Activated naive CD4-positive, alpha-beta T cell treated with anti-CD3 and anti-CD28 coated beads, Interleukin-2, amount 50 U/mL, for 72 hours (primary cell): Measurements from ENCODE around the gene SMPD3. TPM values are rescaled to one million over a fixed set of nuclear protein-coding genes. Genes with fewer than 3 reads are reported as not detected.

Source experiments
- ATAC-seq, 2 donors: fragments of 150-1000 bp; cut with Tn5 transposase; 2 replicates each; pipeline ENCODE4 v1.10.0; 2021; ENCODE audit warnings: mild to moderate bottlenecking in 2 of 2, moderate library complexity in 2 of 2
- DNase-seq, 2 donors: peaks; one replicate each; pipeline ENCODE4 v3.0.0; 2021 to 2022; ENCODE audit warnings: low spot score in 2 of 2
- H3K27ac Mint-ChIP-seq, 2 donors: one replicate each; pipeline ENCODE4 v1.8.0; 2022; ENCODE audit warnings: mild to moderate bottlenecking in 2 of 2, mixed read lengths in 2 of 2
- H3K36me3 Mint-ChIP-seq, 2 donors: one replicate each; pipeline ENCODE4 v1.8.0; 2022; ENCODE audit warnings: mixed read lengths in 2 of 2
- H3K9me3 Mint-ChIP-seq, 2 donors: one replicate each; pipeline ENCODE4 v1.8.0; 2022; ENCODE audit warnings: mixed read lengths in 2 of 2
- total RNA-seq, 2 donors: library from RNA; stranded (reverse); gene quantifications; one replicate each; pipeline ENCODE4 v1.2.3, GENCODE V29; 2022

Gene SMPD3
- total RNA-seq, 2 donors from 2014 or later, result 0.12 to 1.0 TPM

DNA sequence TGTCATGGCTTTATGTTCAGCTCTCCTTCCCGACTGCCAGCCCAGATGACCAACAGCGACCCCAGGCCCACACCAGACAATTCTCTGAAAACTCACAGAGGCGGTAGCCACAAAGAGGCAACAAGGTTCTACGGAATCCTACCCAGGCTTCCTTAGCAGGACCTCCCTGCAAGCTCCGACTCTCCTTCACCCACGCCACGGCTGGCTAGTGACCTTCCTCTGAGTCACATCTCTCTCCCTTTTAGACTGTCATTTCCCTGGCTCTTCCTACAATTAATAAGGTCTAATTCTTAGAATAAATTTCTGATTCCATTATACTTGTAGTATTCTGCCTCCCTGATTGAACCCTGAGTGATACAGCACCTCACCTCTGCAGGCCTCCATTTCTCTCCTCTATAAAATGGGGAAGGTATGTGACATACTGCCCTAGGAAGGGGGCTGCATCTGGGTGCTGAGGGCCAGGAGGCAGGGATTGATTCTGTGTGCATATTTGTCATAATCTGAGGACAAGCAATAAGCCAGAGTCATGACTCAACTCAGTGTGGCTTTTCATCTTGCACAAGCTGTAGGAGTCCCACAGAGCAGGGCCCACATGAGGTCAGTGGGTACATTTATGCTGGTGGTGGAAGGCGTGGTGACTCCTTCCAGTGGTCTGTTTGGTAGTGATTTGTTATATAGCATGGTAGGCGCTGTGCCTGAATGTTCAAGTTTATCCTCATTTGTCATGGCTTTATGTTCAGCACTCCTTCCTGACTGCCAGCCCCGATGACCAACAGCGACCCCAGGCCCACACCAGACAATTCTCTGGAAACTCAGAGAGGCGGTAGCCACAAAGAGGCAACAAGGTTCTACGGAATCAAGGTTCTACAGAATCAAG is 46.2 kb downstream of the SMPD3 start:
- Mint-ChIP-seq H3K36me3 (no peaks in the 10 kb centered on the region), H3K27ac (no peak overlapping the region), H3K9me3 (no peaks in the 10 kb centered on the region)
- DNase-seq, result no peak
- ATAC-seq, result peak; percentile 62 to 70

DNA sequence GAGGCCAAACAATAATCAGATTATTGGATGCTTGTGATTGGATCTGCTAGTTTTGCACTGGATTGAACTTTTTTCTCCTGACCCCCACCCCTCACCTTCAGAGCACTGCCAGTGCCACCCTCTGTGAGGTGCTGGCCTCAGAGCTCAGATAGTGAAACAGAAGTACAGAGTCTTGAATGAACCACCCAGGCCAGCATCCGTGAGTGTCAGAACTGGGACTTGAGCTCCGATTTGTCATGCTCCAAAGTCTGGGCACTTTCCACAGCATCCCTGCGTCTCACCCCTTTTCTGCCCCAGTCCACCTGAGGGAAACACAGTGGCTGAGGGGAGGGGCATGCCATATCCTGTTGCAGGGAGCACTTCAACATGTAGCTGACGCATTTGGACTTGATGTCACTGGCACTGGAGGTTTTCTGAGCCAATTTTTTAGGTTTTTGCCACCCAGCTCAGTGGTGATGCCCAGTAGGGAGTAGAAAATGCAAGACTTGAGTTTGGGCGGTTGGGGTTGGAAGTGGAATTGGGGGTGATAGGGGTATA is 47.3 kb downstream of the SMPD3 start:
- peak in 1 of 2 donors; percentile 53 for ATAC-seq
- Mint-ChIP-seq H3K27ac (peak overlapping the region; percentile 22 to 36), H3K9me3 (no peaks in the 10 kb centered on the region), H3K36me3 (no peaks in the 10 kb centered on the region)
- no peak for DNase-seq

DNA sequence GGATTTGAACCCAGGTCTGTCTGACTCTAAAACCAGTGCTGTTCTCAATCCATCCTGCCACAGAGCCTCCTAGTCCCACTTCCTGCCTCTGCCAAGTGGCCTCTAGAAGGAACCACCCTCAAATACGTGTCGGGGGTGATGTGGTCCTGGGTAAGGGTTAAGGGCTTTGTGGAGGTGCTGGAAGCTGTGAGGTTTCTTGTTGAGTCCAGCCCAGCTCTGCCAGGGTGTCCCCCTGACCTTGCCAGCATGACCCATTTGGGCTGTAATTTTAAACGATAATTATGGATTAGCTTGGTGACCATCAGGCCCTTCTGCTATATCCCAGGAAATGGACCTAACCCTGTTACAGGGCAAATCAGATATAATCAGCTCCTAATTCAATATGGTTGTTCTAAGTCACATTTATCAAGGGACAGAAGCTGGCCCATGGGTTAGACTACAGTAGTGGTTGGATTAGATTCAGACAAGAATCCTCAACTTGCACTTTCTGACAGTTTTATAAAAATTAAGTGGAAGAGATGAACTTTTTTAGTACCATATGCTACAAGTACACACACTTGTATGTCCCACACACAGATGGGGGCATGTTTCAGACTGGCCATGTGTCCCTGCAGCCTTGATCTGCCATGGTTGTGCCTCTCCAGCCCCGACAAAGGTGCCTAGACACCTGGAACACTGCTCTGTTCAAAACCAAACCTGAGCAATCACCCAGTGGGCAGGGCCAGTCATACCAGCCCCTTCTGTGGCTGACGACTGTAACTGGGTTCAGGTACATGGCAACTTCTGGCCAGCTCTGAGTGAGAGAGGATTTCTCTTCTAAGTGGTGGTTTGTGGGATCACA is 48.0 kb downstream of the SMPD3 start:
- peak overlapping the region in 1 of 2 donors; percentile 36 for H3K27ac Mint-ChIP-seq
- H3K9me3 Mint-ChIP-seq, result no peaks in the 10 kb centered on the region
- H3K36me3 Mint-ChIP-seq, result no peaks in the 10 kb centered on the region
- no peak for DNase-seq
- ATAC-seq, result peak; percentile 85 to 91

DNA sequence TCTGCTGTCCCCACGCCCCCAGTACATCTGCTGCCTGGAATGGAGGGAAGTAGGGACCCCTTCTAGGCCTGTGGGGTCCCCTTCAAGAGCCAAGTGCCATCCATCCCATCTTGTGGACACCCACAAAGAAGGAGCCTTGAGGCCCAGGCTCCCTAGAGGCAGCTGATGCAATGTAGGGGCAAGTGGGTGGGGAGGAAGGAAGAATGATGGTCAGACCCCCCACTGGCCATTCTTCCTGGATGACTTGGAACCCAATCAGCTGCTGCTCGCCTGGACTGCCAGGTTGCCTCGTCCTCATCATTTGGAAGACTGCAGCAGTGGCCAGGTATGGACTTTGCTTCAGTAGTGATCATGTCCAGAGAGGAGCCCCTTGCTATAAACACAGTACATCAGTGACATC is 48.9 kb downstream of the SMPD3 start:
- no peaks in the 10 kb centered on the region for H3K9me3 Mint-ChIP-seq
- ATAC-seq (no peak), DNase-seq (no peak)
- H3K36me3 Mint-ChIP-seq, result no peaks in the 10 kb centered on the region
- no peak overlapping the region for H3K27ac Mint-ChIP-seq

DNA sequence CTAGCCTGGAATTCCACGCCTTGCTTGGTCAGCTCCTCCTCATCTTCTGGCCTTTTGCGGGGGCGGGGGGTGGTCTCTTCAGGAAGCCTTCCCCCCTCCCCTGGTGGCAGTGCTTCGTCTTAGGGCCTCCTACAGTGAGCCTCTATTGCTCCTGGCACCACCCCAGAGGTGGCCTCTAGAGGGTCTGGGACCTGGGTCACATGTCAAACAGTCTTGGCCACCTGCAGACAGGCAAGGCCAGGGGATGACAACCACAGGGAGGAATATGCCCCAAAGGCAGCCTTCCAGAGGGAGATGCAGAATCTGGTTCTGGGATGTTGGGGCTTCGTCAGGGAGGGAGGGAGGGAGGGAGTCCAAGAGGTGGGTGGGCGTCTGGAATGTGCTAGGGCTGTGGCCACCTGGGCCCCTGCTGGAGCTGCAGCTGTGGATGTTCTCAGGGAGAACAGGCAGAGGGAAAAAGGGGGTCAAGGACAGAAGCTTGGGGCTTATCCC is 50.6 kb downstream of the SMPD3 start:
- Mint-ChIP-seq H3K27ac (no peak overlapping the region), H3K9me3 (no peaks in the 10 kb centered on the region), H3K36me3 (no peaks in the 10 kb centered on the region)
- ATAC-seq (no peak), DNase-seq (no peak)

DNA sequence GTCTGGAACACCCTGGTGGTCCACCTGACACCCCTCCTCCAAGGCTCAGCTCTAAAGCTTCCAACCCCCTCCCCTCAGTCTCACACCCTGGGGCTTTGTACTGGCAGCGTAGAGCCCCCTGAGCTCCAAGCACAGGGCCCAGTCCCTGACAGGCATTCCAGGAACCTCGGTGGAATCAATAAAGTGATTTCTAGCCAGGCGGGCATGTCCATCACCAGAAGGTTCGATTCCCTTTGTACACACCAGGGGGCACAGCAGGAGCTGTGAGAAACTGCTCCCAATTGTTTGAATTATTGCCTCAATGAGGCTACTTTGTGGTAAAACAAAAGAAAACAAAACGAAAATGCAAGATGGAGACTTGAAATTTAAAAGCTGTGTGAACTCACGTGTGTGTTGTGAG is 51.8 kb downstream of the SMPD3 start:
- H3K36me3 Mint-ChIP-seq, result no peaks in the 10 kb centered on the region
- DNase-seq (peak in 1 of 2 donors; percentile 38), ATAC-seq (peak in 1 of 2 donors; percentile 38)
- peak overlapping the region in 1 of 2 donors; percentile 2 for H3K27ac Mint-ChIP-seq
- no peaks in the 10 kb centered on the region for H3K9me3 Mint-ChIP-seq

DNA sequence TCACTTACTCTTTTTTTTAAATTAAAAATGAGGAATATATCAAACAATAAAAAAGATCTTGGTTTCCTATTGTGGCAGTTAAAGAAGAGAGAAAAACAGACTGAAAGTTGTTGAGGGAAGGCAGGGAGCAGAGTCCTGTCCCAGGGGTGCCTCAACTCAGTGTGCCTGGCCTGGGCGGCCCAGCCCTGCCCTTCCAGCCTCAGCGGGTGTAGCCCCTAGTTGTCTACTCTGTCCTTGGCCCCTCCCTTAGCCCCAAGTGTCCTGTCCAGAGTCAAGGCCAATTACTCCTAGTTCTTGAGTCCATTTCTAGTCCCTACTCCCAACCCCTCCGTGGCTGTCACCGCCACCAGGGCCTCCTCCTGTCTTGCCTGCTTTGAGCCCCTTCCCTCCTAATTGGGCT is 52.5 kb downstream of the SMPD3 start:
- Mint-ChIP-seq H3K9me3 (no peaks in the 10 kb centered on the region), H3K36me3 (no peaks in the 10 kb centered on the region), H3K27ac (peak overlapping the region in 1 of 2 donors; percentile 2)
- ATAC-seq (no peak), DNase-seq (no peak)

DNA sequence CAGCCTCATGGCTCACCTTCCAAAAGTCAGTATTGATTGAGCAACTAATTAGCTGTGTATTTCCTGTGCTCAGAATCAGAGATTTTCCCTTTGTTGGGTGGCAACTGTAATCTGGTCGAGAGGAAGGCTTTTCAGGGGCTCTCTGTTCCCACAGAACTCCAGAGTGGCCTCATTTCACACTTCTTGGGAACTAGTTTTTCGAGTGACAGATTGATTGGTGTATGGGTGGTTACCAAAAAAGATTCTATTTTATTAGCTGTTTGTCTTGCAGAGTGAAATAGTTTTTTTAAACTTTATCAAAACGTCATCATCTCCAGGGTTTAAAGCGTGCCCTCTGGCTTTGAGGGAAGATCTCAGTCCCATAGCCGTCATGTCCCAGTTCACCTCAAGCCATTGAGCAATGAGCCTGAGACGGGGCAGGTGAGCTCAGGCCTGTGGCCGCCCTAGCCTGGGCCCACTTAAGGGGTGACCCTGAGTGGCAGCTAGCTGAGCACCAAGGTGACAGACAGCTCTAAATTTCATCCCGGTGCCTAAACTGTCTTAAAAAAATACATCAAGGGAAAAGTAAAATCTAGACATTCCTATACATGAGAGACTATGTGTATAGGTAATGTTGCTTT is 53.0 kb downstream of the SMPD3 start:
- no peak for DNase-seq
- Mint-ChIP-seq H3K27ac (no peak overlapping the region), H3K9me3 (no peaks in the 10 kb centered on the region), H3K36me3 (no peaks in the 10 kb centered on the region)
- ATAC-seq, result no peak

DNA sequence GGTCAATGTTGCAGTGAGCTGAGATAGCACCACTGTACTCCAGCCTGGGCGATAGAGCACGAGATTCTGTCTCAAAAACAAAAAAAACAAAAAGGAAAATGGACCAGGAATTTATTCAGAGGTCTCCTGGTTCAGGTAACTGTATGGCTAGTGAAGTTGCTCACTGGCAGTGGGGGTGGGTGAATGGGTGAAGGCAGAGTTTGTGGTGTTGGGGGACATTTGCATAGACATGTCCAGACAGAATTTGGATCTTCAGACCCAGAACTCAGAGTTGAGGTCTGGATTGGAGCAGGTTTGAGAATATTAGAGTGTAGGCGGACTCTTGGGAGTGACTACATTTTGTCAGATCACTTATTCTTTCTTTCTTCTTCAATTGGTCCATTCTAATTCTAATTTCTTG is 55.0 kb downstream of the SMPD3 start:
- DNase-seq, result no peak
- no peaks in the 10 kb centered on the region for H3K9me3 Mint-ChIP-seq
- H3K36me3 Mint-ChIP-seq, result no peaks in the 10 kb centered on the region
- no peak for ATAC-seq
- no peak overlapping the region for H3K27ac Mint-ChIP-seq

DNA sequence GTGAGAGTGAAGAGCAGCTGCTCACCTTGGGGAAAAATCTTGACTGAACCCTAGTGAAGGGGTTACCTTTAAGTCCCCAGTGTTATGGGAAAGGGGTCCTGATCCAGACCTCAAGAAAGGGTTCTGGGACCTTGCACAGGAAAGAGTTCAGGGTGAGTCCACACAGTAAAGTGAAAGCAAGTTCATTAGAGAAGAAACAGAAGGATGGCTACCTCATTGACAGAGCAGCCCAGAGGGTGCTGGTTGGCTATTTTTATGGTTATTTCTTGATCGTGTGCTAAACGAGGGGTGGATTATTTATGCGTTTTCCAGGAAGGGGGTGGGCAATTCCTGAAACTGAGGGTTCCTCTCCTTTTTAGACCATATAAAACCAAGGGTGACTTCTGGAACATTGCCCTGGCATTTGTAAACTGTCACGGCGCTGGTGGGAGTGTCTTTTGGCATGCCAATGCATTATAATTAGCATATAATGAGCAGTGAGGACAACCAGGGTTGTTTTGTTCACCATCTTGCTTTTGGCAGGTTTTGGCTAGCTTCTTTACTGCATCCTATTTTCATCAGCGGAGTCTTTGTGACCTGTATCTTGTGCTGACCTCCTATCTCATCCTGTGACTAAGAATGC is 58.4 kb downstream of the SMPD3 start:
- ATAC-seq (no peak), DNase-seq (no peak)
- Mint-ChIP-seq H3K27ac (no peak overlapping the region), H3K36me3 (no peaks in the 10 kb centered on the region), H3K9me3 (no peaks in the 10 kb centered on the region)

DNA sequence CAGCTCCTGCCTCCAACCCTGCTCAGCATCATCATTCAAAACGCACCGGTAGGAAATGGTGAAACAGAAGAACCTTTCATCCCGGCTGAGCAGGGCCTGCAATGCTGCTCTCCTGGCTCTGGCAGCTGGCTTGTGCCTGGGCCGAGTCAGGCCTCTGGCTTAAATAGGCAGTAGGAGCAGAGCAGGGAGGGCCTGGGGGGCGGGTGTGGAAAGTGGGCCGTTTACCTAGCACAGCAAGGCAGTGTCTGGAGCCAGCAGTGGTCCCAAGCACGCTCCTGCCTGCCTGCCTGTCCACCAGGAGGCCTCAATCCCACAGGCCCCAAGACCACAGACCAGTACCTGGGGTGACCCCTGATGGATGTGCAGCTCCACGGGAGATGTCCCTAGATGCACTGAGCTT is 59.3 kb downstream of the SMPD3 start:
- Mint-ChIP-seq H3K9me3 (no peaks in the 10 kb centered on the region), H3K27ac (no peak overlapping the region), H3K36me3 (no peaks in the 10 kb centered on the region)
- no peak for ATAC-seq
- DNase-seq, result no peak

DNA sequence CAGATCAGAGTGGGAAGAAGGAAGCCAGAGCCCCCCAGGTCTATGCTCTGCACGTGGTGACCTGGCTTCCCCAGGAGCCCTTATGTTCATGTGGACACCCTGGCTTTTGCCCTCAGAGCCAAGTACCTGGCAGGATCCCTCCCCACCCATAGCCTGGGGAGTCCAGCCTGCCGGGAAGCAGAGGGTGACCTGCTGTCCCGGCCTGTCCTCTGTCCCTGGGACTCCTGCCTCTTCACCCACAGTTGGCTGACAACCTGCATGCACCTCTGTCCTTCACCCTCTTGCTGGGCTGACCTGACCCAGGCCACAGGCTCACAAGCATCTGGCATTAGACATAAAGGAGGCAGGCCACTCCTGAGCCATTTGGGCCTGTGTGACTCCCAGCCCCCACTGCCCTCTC is 60.2 kb downstream of the SMPD3 start:
- Mint-ChIP-seq H3K9me3 (no peaks in the 10 kb centered on the region), H3K27ac (no peak overlapping the region), H3K36me3 (no peaks in the 10 kb centered on the region)
- ATAC-seq, result no peak
- DNase-seq, result no peak

DNA sequence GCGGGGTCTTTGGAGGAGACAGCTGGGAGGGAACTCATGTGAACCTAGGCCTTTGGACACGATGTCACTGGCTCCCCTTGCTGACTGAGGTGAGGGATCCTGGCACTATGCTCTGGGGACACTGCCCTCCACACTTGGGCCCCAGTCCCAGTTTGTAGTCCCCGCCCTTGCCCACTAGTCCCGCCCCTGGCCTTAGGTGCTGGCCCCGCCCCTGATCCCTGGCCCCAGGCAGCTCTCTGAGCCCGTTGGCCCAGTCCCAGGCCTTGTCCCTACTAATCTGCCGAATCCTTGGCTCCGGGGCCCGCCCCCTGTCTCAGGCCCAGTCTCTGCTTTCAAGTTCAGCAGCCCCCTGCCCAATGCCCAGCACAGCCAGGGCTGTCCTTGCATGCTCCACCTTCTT is 61.0 kb downstream of the SMPD3 start:
- Mint-ChIP-seq H3K27ac (no peak overlapping the region), H3K36me3 (no peaks in the 10 kb centered on the region), H3K9me3 (no peaks in the 10 kb centered on the region)
- ATAC-seq (no peak), DNase-seq (no peak)

DNA sequence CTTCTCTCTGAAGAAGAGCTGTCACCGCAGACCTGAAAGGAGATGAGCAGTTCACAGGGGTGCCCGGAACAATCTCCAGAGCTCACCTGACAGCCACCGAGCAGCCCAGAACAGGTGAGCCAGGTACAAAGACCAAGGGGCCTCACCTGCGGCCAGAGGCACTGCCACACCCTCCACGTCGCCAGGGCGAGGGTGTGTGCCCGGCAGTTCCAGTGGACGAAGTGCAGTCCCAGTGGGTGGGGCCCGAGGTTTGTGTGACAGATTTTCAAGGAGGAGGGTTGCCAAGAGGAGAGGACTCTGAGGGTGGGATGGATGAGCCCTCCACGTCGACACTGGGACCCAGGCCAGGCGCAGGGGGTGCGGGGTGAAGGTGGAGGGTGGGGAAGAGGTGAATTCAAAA is 61.7 kb downstream of the SMPD3 start:
- no peaks in the 10 kb centered on the region for H3K9me3 Mint-ChIP-seq
- ATAC-seq, result no peak
- H3K36me3 Mint-ChIP-seq, result no peaks in the 10 kb centered on the region
- H3K27ac Mint-ChIP-seq, result no peak overlapping the region
- no peak for DNase-seq

DNA sequence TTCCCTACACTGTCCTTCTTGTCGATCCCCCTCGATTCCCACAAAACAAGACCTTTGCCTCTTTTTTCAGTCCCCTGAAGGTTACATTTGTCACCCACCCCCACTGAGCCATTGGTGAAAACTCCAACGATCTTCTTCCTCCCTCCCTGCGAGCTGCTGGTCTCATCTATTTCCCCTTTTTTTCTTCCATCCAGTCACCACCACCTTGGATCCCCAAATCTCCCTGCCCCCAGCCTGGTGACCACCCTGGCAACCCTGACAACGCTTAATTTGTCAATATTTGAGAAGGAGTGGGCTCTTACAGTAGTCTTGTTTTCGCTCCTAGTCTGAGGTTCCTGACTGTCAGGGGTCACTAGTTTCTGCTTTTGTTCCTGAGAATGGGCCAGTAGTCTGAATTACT is 62.9 kb downstream of the SMPD3 start:
- DNase-seq, result no peak
- no peak overlapping the region for H3K27ac Mint-ChIP-seq
- no peaks in the 10 kb centered on the region for H3K36me3 Mint-ChIP-seq
- H3K9me3 Mint-ChIP-seq, result no peaks in the 10 kb centered on the region
- ATAC-seq, result no peak

DNA sequence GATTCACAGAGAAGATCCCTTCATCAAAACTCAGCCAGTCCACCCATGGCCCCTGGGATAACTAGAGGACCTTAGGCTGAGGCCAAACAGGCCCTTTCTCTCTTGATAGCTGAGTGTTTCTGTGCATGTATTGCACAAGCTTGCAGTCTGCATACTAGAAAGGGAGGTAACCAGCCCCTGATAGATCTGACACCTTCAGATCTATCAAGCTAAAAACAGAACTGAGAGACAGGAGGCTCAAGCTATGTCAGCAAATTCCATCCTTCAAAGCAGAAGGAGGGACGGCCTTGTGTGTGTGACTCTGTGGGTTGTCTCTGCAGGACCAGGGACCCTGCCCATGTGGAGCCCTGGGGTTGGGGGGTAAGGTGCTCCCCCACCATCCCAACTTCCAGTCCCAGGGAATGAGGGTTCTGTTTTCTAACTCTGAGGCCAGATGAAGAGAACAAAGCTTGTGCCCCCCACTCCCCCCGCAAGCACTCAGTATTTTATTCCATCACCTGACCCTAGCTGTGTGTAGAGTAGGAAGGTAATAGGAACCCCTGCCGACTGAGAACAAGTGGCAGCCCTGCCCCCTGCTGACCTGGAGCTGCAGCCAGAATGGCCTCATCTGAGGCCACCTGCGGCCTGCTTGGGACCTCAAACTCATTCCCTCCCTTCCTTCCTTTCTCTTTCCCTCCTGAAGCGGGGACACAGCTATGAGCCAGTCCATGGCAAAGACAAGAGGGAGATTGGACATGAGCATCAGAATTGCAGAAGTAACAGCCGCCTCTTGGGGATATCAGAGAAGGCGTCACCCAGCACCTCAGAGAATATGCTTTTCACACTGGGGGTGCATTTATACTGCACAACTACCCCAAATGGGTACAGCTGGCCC is 63.8 kb downstream of the SMPD3 start:
- Mint-ChIP-seq H3K9me3 (no peaks in the 10 kb centered on the region), H3K36me3 (no peaks in the 10 kb centered on the region), H3K27ac (no peak overlapping the region)
- DNase-seq (no peak), ATAC-seq (no peak)
